GM23248 (cell line): ENCODE results near the gene ALAS2.

ENCODE experiments used
- EZH2 ChIP-seq: fragments of 200-600 bp; sonication (generic); IDR thresholded peaks from 2 replicates; pipeline ENCODE4 v1.6.1; 2018; ENCODE audit warnings: antibody characterized with exemption, mild to moderate bottlenecking; ENCODE audit not compliant: insufficient read depth, poor library complexity, severe bottlenecking
- EZH2phosphoT487 ChIP-seq: fragments of 200-600 bp; sonication (generic); IDR thresholded peaks from 2 replicates; pipeline ENCODE4 v1.6.1; 2018; ENCODE audit warnings: antibody characterized with exemption, moderate library complexity, mild to moderate bottlenecking, low read depth; ENCODE audit not compliant: insufficient read depth

- no peak for TF ChIP-seq EZH2
- TF ChIP-seq EZH2phosphoT487: no peak
Observed at GRCh38 chrX:55011294-55011693, 19.5 kb downstream of the ALAS2 start.
